CD4-positive, alpha-beta T cell treated with Interleukin-17A for 1 hour (primary cell): ENCODE data around the gene FMN1.

Experiments
- DNase-seq: peaks from one replicate; pipeline ENCODE4 v3.0.0-alpha.2; 2020

The FMN1 gene

GRCh38 chr15:33008284-33008995 lies 186.1 kb downstream of the FMN1 start:
- no peak for DNase-seq

DNA sequence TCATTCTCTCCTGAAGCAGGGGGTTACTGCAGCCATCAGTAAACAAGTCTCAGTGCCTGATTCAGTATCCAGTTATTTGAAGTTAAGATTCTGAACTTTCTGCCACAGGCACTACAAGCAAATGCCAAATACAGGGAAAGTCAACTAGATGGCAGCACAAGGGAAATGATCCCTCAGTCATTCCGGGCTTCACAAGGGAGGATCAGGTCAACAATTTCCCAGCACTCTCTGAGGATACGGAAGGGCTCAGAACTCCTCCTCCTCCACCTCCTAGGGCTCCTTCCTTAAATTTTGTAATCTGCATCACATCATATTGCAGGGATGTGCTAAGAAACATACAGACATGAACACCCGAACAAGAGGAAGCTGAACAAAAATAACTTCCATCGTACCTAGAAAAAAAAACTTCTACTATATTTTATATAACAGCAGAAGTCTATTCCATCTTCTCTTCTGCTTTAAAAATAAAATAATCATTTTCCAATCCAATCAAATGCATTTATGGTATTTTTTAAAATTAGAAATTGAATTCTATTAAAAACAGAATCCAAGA lies 187.1 kb downstream of the FMN1 start:
- no peak for DNase-seq

- no peak for DNase-seq
Measured at GRCh38 chr15:33005582-33005981, 188.9 kb downstream of the FMN1 start.

GRCh38 chr15:33001926-33002325 lies 192.6 kb downstream of the FMN1 start:
- DNase-seq, result no peak

GRCh38 chr15:32998979-32999672 lies 195.4 kb downstream of the FMN1 start:
- DNase-seq, result no peak

- no peak for DNase-seq
Measured at GRCh38 chr15:32998182-32998581, 196.3 kb downstream of the FMN1 start.

GRCh38 chr15:32994810-32995424 lies 199.6 kb downstream of the FMN1 start:
- DNase-seq, result peak; percentile 12

DNA sequence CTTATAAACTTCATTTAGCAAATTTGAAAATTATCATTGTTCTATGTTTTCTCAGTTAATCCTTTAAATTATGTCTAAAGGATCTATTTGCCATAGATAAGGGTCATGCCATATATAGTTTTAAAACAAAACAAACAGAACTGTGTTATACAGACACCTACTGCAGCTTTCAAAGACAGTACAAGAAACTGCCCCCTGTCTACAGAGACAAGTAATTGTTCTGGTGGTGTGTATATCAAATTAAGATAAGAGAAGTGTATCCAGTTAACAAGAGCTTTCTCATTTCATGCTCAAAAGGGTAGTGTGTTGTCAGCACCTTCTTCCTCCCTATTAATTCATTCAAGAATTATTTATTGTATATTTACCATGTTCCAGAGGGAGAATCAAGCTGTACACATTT lies 201.2 kb downstream of the FMN1 start:
- DNase-seq, result no peak

- no peak for DNase-seq
Measured at GRCh38 chr15:32991619-32992111, 202.8 kb downstream of the FMN1 start.

GRCh38 chr15:32990071-32990470 lies 204.4 kb downstream of the FMN1 start:
- no peak for DNase-seq

GRCh38 chr15:32987067-32987466 lies 207.4 kb downstream of the FMN1 start:
- DNase-seq, result no peak

- DNase-seq, result no peak
Measured at GRCh38 chr15:32986147-32986546, 208.4 kb downstream of the FMN1 start.

DNA sequence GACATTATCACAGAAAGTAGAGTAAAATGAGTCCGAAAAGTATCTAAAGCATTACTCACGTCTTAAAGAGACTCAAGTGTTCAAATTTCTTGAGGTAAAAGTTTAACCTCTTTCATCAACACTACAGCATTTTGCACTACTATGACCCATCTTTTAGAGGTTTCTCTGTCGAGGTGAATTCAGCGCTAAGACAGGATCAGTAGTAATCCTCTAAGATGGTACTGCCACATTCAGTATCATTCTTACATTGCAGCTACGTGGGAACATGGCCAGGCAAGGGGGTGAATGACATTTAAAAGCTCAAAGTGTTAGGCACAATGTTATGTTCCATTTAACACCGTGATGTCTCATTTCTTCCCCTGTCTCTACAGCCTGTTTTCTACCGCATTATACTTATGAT lies 210.8 kb downstream of the FMN1 start:
- DNase-seq, result no peak

DNA sequence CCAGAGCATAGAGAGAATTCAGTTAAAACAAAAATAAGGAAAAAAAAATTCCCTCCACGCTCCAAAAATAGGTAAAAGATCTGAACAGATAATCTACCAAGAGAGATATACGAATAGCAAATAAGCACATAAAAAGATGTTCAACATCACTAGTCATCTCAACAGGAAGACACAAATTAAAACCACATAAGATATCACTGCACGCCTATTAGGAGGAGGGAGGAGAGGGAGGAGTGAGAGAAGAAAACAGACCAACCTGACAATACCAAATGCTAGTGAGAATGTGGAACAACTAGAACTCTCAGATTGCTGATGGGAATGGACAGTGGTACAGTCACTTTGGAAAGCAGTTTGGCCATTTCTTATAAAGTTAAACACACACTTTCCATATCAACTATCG lies 212.5 kb downstream of the FMN1 start:
- no peak for DNase-seq

- no peak for DNase-seq
Measured at GRCh38 chr15:32981536-32981935, 213.0 kb downstream of the FMN1 start.

GRCh38 chr15:32979710-32980109 lies 214.8 kb downstream of the FMN1 start:
- DNase-seq, result no peak

- no peak for DNase-seq
Measured at GRCh38 chr15:32977506-32977905, 217.0 kb downstream of the FMN1 start.

DNA sequence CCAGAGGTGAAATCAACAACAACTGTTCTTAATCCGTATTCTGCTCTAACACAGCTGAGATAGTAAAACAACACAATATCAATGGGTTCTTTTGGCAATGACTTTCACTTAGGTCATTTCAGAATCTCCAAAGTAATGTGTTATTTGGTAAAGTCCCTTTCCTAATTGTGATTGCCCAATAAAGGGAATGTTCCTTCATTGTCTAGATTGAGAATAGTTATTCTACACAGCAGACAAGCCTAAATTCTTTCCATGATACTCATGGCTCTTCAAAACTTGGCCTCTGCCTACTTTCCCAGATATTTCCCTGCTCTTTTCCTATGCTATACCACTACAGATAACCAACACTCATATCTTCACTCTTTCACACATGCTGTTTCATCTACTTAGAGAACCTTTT lies 219.8 kb downstream of the FMN1 start:
- DNase-seq, result no peak

DNA sequence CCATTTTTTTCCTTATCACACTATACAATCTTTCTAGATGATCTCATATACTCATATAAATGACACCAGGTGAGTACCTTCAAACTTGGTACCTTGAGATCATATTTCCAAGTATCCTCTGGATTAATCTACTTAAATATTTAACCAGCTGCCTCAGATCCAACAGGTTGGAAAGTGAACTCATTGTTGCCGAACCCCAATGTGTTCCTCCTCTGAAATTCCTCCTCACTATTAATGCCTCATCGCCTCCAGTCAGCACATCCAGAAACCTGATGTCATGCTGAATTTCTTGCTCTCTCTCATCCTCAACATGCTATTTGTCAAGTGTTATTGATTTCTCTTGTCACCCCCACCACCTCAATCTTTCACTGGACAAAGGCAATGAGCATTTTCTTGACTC lies 221.8 kb downstream of the FMN1 start:
- DNase-seq, result no peak

- DNase-seq, result no peak
Measured at GRCh38 chr15:32970847-32971246, 223.7 kb downstream of the FMN1 start.

DNA sequence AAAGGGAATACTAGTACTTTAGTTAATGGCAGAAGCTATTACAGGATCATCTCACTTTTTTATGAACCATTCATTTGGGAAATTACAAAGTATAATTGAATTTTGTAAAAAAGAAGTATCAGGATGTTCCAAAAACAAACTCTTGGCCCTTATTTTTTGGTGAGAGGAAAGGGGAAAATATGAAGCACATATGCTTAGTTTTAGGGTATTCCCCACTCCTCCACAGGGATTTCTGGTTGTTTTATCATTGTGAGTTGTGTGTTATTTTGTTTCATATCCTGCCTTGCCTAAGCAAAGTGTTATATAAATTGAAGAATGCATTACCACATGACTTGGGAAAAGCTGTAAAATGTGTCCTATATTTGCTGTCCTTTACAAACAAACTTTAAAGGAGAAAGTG lies 227.0 kb downstream of the FMN1 start:
- DNase-seq, result no peak

- no peak for DNase-seq
Measured at GRCh38 chr15:32966512-32966911, 228.0 kb downstream of the FMN1 start.

DNA sequence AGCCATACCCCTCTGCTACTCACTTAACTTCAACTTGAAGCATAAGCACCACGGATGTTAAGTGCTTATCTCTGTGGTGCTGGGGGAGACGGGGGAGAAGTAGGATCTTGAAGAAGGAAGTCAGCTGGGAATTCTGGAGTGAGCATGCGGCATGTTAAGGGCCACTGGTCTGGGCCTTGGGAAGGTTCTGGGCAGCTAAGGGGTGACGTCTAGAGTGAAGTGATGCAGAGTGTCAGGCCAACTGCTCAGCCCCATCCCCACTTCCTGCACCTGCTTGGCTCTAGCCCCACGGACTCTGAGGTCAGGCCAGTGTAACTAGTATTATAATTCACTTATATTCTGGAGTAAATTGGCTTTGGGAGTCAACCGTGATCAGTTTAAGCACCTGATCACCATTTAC lies 228.6 kb downstream of the FMN1 start:
- DNase-seq, result no peak

GRCh38 chr15:32959077-32959476 lies 235.4 kb downstream of the FMN1 start:
- no peak for DNase-seq
